HG03342 (cell line): ENCODE measurements around the gene POLD1.
"Not testable (repeated sequence)": the region's sequence is repeated elsewhere in the genome, so short reads cannot be mapped to it uniquely, and the experiment has no call there.

Source experiments
- ATAC-seq: cut with Tn5 transposase; IDR thresholded peaks from one replicate; pipeline ENCODE4 v1.9.1; 2021; ENCODE audit warnings: mild to moderate bottlenecking, moderate library complexity; ENCODE audit not compliant: unreplicated experiment

POLD1 gene

GRCh38 chr19:50383852-50384684 lies at the start of gene POLD1:
POLD1 (plus strand) TSS chr19:50384347; CDS start chr19:50398852, 14,505 bp downstream.
- peak; percentile 76 for ATAC-seq

- no peak for ATAC-seq
These were observed 49.3 kb upstream of the POLD1 start for GRCh38 chr19:50334741-50335421.

DNA sequence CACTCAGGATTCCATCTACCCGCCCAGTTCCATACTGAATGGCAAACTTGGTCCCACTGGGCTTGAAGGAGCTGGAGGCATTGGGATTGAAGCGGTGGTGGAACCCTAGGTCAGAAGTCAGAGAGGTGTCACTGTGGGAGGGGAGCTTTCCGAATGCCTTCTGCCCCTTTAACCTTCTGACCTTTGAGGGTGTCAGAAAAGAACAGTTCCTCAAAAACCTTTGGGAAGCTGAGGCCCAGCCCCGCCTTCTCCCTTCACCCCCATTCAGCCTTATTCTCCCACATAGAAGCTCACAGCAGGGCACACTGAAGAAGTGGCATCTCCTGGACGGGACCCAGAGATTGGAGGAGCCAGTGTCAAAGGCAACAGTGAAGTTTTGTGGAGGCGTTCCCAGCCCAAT lies 47.1 kb upstream of the POLD1 start:
- not testable (repeated sequence) for ATAC-seq

DNA sequence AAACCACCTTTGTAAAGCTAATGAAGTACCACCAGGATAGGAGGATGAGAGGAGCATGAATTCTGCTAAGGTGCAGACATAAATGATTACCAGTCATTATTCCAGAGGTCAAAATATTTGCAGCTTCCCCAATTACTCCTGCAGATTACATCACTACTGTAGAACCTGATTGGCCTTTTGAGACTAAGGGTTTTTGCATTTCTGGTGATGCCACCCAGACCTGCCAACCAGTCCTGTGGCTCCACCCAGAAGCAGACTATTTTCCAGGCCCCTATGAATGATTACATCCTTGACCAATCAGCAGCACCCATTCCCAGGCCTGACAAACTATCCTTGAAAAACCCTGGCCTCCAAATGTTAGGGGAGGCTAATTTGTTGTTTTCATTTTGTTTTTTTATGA lies 43.8 kb upstream of the POLD1 start:
- ATAC-seq, result no peak

DNA sequence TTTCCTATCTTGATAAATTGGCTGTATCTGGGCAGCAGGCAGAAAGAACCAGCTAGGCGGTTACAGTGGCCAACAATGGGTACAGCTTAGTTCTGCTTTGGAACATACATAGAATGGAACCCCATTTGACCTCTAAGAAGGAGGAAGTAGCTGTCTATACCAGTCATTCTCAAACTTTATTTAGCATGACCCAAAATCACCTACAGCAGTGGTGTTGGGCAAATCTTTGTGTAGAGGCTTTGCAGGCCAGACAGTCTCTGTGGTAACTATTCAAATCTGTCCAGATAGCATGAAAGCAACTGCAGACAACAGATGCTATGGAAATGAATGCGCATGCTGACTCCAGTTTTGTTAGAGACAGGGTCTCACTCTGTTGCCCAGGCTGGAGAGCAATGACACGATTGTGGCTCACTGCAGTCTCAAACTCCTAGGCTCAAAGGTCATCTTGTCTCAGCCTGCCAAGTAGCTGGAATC lies 43.0 kb upstream of the POLD1 start:
- peak; percentile 51 for ATAC-seq

GRCh38 chr19:50344661-50345318 lies 39.4 kb upstream of the POLD1 start:
- ATAC-seq, result peak; percentile 42

- ATAC-seq, result peak; percentile 38
These were observed 37.0 kb upstream of the POLD1 start for GRCh38 chr19:50347089-50347581.

DNA sequence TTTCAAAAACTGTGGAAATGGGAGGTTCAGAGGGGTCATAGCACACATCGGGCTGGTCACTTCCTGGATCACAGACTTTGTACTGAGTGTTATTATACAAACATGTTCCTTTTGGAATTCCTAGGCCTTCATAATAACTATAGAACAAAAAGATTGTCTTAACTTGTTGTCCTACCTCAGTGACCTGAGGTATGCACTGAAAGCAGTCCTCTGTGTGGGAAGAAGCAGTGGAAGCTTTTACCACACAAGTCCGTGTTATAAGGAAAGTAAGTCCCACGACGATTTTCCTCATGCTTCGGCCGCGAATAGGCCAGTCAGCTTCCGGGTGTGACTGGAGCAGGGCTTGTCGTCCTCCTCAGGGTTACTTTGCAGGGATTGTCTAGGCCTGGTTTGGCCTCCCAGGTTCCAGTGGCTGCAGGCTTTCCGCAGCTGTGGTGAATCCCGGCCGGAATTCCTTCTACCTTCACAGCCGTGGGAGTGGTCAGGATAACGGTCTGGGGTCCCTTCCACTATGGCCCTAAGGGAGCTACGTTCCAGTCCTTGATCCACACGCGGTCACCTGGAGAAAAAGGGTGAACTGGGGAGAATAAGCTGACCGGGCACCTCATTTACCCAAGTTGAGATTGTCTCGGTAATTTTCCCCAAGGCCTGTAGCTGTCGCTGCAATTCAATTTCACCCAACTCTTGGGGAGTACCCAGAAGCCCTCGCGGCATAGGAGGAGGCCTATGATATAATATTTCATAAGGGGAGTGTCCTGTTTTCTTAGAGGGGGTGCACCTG lies 34.7 kb upstream of the POLD1 start:
- ATAC-seq, result no peak

DNA sequence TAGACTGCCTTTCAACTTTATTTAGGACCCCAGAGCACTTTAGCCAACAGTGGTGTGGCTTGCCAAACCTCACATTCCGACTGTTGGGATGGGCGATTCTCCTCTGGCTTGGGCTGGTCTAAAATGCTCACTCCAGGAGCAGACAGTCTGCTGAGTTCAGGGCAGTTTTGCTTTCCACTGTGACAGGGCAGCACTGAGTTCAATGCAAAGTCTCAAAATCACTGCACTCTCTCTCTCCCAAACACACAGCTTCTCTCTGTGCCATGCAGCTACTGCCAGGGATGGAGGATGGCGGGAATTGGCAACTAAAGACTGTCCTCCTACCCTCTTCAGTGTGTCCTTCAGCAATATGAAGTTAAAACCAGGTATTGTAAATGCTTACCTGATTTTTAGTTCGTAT lies 31.9 kb upstream of the POLD1 start:
- ATAC-seq, result no peak

- ATAC-seq, result not testable (repeated sequence)
These were observed 30.7 kb upstream of the POLD1 start for GRCh38 chr19:50353487-50353880.

DNA sequence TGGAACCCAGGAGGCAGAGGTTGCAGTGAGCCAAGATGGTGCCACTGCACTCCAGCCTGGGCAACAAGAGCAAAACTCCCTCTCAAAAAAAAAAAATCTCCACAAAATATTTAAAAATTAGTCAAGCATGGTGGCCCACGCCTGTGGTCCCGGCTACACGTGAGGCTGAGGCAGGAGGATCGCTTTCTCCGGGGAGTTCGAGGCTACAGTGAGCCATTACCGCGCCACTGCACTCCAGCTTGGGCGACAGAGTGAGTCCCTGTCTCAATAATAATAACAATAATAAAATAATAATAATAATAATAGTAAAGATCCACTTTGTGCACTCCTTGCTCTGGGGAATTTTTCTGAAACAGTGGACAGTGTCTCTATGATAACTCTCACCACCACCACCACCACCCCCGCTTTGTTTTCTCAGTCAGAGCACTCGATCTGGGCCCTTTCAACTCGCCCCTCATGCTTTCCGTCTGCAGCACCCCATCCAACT lies 27.4 kb upstream of the POLD1 start:
- ATAC-seq, result no peak

DNA sequence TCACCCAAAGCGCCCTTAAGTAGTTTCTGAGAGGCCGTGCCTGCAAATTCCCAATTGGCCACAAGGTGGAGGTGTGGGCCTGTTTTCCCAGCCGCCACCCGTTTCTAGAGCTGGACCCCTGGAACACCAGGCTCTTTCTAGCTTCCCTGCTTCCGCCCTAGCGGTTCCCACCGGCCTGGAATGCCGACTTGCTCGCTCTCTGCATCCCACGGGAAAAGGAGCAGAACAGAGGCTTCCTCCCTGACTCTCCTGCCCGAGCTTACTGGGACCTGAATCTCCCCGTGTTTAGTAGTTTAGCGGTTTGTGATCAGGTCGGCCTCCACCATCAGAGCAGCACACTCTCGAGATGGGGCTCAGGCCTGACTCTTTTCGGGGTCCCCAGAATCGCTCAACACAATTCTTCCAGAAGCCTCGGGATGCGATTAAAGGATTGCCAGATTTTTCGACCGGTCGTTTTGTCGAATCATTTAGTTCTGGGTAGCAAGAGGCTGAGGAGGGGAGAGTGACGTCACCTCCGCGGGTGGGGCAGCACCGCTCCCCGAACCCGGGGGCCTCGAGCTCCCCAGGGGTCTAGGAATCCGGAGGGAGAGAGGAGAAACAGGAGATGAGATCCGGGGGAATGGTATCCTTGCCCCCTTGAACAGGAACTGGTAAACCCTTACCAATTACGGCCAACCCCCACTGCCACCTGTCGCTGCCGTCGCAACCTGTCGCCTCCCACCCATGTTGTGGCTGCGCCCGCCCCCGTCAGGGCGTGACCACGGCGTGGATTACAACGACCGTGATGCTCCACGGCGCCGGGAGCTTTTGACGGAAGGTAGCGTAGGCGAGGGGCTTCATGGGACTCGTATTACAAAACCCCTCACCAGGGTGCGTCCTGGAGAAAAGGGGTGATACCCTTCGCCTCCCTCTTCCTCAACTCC lies 26.7 kb upstream of the POLD1 start:
- ATAC-seq, result peak; percentile 41

- ATAC-seq, result no peak
These were observed 25.4 kb upstream of the POLD1 start for GRCh38 chr19:50358483-50359327.

DNA sequence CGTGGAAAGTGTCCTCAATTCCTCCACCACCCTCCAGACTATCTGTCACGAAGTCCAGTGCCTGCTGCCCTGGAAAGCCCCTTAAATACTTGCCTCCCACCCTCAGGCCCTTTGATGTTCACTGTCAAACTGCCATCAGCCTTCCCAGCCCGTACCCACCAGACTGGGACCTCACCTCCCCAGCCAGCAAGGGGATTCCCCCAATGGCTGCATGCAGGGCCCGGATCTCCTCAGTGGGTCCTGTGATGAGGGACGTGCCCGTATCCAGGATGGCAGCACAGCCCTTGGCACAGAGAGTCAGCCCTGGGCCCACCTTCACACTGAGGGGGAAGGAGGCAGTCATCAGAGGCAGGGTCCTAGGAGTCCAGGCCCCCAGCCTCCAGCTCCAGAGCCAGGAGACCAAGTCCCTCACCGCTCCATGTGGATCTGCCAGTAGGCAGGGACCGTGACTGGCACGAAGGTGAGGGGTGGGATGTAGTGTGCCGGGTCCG lies 24.8 kb upstream of the POLD1 start:
- no peak for ATAC-seq

GRCh38 chr19:50361290-50362029 lies 22.7 kb upstream of the POLD1 start:
- no peak for ATAC-seq

DNA sequence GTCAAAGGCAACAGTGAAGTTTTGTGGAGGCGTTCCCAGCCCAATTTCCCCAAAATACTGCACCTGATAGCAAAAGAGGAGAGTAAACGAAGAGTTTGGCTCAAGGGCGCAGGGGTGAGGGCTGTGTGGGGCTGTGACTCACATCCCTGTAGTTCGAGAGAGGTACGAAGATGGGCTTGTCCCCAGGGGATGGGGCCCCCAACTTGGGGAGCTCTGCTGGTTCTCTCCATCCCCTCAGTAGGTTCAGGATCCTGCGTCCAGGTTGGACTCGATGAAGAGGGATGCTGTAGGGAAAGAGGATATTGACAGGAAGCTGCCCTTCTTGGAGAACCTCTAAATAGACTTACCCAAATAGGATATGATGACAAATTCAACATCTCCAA lies 22.1 kb upstream of the POLD1 start:
- no peak for ATAC-seq

DNA sequence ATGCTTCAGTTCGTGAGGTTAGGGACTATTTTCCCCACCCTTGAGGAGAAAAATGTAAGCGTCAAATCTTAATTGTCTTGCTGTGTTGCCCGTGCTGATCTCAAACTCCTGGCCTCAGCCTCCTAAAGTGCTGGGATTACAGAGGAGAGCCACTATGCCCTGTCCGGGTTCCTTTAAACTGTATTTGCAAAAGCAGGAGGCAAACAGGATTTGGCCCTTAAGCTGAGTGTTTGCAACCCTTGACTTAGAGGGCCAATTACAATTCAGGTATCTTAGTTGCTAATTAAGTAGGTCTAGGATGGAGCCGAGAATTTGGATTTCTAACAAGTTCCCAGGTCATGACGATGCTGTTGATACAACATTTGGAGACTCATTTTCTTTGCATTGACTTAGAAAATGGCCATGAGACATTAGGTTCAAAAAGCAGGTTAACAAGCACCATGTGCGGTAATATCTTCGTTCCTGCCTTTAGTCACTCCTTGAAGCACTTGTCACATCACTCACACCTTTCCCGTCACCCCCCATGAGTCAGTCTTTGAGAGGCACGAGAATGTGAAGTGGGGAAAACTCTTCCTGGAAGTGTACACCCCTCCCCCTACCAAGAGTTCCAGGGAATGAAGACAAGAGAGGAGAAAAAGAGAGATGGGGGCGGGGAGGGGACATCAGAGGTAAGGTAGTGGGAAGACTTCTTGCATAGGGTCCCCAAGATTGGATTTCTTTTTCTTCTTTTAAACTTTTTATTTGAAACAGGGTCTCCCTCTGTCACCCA lies 21.3 kb upstream of the POLD1 start:
- ATAC-seq, result no peak
